ENCODE results near the gene C6orf120.

GRCh38 chr6:169702840-169703246, 917 bp downstream of the C6orf120 start:
- TF ChIP-seq, protein P1, sequence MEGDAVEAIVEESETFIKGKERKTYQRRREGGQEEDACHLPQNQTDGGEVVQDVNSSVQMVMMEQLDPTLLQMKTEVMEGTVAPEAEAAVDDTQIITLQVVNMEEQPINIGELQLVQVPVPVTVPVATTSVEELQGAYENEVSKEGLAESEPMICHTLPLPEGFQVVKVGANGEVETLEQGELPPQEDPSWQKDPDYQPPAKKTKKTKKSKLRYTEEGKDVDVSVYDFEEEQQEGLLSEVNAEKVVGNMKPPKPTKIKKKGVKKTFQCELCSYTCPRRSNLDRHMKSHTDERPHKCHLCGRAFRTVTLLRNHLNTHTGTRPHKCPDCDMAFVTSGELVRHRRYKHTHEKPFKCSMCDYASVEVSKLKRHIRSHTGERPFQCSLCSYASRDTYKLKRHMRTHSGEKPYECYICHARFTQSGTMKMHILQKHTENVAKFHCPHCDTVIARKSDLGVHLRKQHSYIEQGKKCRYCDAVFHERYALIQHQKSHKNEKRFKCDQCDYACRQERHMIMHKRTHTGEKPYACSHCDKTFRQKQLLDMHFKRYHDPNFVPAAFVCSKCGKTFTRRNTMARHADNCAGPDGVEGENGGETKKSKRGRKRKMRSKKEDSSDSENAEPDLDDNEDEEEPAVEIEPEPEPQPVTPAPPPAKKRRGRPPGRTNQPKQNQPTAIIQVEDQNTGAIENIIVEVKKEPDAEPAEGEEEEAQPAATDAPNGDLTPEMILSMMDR (IDR thresholded peaks at IDR 0.05): no peak
- TF ChIP-seq POLR2A (IDR thresholded peaks at IDR 0.05): no peak
